Epithelial cell of prostate (primary cell): ENCODE results near the gene C16orf86.
A peak's percentile ranks its signal among the peaks of the same experiment; 100 is the strongest.

ENCODE experiments used
- DNase-seq: peaks from one replicate; pipeline ENCODE4 v3.0.0-alpha.2; 2011; ENCODE audit warnings: low read depth, low spot score
- H3K27ac ChIP-seq: fragments of 450-650 bp; 2 replicates; pipeline ENCODE4 v1.5.1; 2017; ENCODE audit warnings: mild to moderate bottlenecking

Gene C16orf86, protein sequence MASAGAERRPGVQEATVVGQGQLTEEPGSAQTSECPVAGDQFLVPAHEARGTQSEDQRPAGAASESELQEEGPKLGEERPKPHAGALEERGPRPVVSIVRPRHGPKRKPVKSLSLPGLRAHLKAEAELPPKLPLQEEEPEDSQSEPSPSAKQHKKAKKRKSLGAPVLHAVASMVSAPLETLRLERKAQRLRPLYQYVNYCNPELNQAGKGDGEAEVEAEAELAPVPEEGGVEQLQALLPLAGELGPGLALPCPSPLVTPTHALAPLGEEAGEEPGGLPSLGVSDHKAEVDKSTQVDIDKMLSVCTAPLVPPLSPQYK

DNA sequence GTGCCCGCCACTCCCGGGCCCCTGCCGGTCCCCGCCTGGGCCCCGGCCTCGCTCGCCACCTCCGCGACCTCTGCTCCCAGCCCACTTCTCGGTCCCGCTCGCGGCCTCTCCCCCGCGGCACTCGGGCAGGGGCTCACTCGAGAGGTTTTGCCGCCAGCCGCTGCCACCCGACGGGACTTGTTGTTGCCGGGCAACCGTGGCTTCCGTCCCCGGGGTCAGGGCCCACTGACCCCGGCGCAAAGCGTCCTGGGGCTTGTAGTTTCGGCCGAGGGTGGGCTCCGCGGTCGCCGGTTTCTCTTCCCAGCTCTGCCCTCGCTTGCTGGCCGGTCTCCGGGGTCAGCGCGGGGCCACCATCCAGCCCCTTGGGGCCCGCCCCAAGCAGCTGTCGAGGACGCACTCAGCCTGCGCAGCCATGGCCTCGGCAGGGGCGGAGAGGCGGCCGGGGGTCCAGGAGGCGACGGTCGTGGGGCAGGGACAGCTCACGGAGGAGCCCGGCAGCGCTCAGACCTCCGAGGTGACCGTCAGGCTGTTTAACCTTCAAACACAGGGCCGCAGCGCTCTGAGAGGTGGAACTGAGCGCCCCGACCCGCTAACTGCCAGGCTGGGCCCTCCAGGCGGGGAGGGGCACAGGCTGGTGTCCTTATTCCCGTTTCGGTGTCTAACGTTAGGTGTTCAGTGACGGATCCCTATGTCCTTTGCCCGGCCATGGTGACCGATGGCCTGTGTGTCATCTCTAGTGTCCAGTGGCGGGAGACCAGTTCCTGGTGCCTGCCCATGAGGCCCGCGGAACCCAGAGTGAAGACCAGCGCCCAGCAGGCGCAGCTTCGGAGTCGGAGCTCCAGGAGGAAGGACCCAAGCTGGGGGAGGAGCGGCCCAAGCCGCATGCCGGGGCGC is at the start of gene C16orf86, which contains the start of gene ENKD1:
C16orf86 (plus strand) TSS at position 256 of the 894 bp plus-strand sequence; CDS start at position 413, 157 bp downstream.
ENKD1 (minus strand) TSS at position 192 of the 894 bp plus-strand sequence. CDS start 308 bp downstream, outside the sequence.
- H3K27ac ChIP-seq = no peak within 1 kb of the TSS
- no peak for DNase-seq

DNA sequence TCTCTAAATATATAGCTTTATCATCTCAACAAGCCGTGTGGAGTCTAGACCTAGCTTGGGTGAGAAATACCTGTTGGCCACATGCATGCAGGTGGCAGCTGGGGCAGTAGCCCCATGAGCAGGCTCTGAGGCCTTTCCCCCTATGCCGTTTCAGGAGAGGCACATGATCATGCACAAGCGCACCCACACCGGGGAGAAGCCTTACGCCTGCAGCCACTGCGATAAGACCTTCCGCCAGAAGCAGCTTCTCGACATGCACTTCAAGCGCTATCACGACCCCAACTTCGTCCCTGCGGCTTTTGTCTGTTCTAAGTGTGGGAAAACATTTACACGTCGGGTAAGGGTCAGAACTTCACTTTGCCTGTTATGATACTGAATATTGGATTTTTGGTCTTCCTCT is 38.4 kb upstream of the C16orf86 start:
- no peak overlapping the region for H3K27ac ChIP-seq
- no peak for DNase-seq

DNA sequence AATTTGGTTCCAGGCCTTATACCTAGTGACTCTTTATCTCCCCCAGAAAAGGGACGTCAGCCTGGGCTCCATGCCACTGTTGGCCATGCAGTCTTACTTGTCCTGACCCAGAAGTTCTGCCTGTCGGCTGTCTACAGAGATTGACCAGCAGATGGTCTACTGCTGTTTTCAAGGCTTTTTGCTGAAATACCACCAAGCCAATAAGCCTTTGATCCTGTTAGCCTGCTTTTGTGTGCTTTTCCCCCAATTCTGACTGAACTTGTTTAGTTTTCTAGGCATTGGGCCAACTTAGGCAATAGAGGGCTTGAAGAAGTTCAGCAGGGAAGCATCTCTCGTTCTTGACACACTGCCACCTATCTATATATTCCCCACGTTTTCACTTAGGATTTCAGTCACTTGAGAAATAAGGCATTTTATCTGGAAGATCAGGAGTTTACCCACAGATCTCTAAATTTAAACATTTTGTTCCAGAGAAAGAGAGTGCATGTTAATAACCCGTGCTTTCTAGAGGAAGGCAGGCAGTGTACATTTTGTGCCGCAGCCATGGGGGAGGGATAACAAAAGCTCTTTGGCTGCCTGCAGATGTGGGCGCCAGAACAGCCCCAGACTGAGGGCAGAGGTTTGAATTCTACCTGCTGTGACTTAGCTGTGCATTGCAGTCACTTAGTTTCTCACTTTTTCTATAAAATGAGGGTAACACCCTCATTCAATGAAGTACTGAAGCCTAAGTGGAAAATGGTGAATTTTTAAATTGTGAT is 34.0 kb upstream of the C16orf86 start:
- no peak for DNase-seq
- H3K27ac ChIP-seq = no peak overlapping the region

DNA sequence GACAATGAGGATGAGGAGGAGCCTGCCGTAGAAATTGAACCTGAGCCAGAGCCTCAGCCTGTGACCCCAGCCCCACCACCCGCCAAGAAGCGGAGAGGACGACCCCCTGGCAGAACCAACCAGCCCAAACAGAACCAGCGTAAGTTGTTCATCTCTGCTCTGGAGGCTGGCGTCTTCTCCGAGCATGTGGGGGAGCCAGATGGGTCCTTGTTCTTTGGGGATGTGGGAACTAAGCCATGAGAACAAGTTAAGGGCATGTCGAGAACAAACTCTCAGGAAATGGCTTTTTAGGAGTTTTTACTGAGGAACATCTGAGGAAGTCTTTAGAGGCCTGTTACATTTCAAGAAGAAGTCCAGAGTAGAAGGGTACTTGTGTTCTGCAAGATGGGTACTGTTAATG is 29.9 kb upstream of the C16orf86 start:
- DNase-seq = no peak
- no peak overlapping the region for H3K27ac ChIP-seq

DNA sequence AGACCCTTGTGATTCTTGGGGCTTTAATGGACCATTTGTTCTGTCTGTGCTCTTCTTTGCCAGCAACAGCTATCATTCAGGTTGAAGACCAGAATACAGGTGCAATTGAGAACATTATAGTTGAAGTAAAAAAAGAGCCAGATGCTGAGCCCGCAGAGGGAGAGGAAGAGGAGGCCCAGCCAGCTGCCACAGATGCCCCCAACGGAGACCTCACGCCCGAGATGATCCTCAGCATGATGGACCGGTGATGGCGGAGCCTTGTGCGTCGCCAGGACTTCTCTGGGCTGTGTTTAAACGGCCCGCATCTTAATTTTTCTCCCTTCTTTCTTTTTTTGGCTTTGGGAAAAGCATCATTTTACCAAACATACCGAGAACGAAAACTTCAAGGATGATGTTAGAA is 29.0 kb upstream of the C16orf86 start:
- no peak overlapping the region for H3K27ac ChIP-seq
- no peak for DNase-seq

DNA sequence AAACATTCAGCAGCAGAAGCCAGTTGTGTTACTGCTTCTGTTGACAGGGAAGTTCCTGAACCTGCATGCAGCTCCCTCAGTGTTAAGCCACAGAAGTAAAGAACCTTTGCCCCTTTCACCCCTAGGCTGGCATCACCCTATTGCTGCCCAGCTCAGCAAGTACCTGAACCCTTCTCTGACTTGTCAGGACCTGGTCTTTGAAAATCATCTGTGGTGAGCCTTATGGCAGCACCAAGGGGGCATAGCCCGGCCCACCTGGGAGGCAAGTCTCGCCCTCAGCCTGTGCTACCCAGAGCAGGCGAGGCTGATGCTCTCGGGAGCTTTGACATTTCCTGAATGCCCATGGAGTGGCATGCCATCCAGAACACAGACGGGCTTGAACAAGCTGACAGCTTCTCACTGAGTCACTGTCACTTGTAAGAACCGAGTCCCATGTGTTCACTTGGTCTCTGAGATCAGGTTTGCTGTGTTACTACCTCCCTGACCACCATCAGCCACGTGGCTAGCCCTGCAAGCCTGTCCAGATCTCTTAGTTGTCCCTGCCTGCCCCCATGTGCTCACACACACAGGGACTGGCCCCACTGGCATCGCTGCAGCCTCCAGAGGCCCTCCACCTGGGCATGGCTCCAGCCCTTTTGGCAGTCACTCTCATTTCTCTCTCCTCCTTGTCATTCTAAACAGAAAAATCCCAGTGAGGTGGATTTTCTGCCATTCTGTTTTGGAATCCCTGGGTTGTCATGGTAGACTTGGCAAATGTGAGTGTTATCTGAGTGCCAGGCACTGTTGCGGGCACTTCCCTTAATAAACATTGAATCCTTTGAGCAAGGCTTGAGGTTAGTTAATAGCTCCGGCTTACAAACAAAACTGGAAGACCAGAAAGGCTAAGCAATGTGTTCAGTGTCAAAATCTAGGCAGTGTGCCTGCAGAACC is 24.6 kb upstream of the C16orf86 start:
- no peak overlapping the region for H3K27ac ChIP-seq
- peak; percentile 37 for DNase-seq

DNA sequence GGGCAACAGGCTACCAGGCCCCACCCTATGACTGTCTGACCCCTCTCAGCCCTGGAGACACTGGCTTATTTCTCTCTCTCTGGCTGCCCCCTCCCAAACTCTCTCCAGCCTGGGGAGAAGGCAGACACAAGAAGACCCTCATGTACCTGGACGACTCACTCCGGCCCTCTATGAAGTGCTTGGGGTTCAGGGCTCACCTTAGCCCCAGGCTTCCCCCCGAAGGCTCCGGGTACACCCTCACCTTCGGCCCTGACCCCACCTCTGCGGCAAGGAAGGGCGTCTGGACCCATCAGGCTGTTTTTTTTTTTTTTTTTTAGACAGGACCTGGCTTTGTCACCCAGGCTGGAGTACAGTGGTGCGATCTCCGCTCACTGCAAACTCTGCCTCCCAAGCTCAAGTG is 22.6 kb upstream of the C16orf86 start:
- no peak overlapping the region for H3K27ac ChIP-seq
- no peak for DNase-seq

DNA sequence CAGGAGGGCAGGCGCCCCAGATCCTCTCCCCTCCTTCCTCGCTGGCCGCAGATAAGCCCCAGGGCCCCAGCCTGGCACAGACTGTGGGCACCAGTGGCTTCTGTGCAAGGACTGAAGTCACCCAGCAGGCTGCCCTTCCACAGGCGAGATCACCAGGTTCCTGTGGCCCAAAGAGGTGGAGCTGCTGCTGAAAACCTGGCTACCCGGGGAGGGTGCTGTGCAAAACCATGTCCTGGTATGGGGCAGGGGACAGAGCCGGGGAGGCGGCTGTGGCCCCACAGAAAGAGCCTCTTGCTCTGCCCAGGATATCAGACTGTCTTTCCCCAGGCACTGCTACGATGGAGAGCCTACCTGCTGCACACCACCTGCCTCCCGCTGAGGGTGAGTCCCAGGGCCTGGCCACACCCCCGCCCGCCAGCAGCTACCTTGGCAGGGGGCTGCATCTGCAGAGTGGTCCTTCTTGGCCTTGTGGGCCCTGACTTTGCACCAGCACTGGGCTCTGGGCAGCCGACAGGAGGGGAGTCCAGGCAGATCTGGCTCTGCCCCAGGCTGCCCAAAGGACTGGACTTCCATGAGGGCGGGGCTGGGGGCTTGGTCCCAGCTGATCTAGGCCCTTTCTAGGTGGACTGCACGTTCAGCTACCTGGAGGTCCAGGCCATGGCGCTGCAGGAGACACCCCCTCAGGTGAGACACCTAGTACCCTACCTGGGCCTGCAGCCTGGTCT is 21.1 kb upstream of the C16orf86 start:
- H3K27ac ChIP-seq = no peak overlapping the region
- no peak for DNase-seq

DNA sequence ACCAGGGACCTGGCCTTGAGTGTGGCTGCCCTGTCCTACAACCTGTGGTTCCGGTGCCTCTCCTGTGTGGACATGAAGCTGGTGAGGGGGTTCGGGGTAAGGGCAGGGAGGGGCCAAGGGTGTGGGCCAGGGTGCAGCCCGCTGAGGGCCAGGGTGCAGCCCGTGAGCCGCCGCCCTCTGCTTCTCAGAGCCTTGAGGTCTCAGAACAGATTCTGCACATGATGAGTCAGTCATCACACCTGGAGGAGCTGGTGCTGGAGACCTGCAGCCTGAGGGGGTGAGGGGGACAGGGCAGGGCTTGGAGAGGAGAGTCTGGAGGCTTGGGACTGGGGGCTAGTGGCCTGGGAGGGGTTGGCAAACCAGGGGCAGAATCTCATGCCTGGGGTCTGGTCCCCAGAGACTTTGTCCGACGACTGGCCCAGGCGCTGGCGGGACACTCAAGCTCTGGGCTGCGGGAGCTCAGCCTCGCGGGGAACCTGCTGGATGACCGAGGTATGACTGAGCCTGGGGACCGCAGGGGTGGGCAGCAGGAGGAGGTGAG is 19.4 kb upstream of the C16orf86 start:
- no peak for DNase-seq
- H3K27ac ChIP-seq = no peak overlapping the region

DNA sequence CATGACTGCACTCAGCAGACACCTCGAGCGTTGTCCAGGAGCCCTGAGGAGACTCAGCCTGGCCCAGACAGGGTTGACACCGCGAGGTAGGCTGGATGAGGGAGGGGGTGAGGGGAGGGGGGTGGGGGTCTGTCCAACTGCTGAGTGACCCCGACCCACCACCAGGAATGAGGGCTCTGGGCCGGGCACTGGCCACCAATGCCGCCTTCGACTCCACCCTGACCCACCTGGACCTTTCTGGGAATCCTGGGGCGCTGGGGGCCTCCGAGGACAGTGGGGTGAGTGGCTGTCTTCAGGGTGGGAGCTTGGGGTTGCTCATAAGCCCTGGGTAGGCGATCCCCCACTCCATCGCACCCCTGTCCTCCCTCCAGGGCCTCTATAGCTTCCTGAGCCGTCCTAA is 18.9 kb upstream of the C16orf86 start:
- DNase-seq = no peak
- H3K27ac ChIP-seq = no peak overlapping the region

DNA sequence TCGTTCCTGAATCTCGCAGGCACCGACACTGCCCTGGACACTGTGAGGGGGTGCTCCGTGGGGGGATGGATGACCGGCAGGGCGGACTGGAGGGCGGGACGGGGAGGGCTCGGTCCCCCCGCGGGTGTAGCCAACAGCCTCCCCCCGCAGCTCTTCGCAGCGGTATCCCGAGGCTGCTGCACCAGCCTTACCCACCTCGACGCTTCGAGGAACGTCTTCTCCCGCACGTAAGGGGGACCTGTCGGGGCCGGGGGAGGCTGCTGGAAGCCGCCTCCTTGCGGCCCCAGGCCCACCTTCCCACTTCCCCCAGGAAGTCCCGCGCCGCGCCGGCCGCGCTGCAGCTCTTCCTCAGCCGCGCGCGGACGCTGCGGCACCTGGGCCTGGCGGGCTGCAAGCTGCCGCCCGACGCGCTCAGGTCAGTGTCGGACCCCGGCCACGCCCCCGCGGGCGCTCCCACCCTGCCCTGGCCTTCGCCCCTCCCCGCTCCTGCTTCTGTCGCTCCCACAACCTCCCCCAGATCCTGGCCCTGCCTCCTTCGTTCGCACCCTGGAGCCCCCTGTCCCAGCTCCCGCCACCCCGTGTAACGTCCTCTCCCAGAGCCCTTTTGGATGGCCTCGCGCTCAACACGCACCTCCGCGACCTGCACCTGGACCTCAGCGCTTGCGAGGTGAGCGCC is 18.4 kb upstream of the C16orf86 start:
- H3K27ac ChIP-seq = no peak overlapping the region
- DNase-seq = no peak

DNA sequence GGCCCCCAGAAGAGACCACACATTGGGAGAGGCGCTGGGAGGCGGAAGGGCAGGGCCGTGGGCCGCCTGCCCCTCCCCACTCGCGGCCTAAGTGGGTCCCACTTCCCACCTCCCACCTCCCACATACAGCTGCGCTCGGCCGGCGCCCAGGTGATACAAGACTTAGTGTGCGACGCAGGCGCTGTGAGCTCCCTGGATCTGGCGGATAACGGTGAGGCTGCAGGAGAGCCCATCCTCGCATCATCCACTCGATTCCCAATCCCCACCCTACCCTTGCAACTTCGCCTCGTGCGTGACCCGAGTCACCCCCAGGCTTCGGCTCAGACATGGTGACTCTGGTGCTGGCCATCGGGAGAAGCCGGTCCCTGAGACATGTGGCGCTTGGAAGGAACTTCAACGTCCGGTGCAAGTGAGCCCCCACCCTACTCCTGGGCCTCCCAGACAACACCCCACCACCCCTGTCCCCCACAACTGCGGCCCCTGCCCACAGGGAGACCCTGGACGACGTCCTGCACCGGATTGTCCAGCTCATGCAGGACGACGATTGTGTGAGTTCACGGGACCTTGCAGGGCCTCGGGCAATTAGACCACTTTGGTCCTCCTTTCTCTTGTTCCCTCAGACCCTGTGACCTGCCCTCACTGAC is 17.7 kb upstream of the C16orf86 start:
- H3K27ac ChIP-seq = no peak overlapping the region
- DNase-seq = no peak

DNA sequence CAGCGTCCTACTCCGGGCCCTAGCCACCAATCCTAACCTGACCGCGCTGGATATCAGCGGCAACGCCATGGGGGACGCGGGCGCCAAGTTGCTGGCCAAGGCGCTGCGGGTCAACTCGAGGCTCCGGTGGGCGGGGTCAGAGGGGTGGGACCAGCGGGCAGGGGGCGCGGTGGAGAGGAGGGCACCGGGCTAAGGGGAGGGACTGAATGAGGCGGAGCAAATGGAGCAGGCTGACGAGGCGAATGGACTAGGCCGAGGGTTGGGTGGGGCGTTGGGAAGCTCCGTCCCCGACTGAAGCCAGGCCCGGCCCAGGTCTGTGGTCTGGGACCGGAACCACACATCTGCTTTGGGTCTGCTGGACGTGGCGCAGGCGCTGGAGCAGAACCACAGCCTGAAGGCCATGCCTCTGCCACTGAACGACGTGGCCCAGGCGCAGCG is 17.1 kb upstream of the C16orf86 start:
- H3K27ac ChIP-seq = no peak overlapping the region
- DNase-seq = no peak

DNA sequence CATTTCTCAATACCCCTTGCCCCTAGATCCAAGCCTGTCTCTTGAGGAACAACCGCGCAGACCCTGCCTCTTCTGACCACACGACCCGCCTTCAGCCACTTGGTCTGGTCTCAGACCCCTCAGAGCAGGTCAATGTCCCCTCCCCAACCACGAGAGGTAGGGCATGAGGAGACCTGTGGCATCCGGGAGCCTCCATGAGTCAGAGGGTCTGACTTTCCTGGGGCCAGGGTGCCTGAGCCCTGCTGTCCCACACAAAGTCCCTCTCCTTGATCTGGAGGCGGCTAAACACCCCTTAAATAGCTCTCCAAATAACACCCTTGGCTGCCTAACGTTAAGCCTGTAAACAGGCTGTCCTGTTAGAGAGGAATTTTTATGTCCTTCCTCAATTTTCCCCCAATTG is 16.6 kb upstream of the C16orf86 start:
- no peak overlapping the region for H3K27ac ChIP-seq
- no peak for DNase-seq

DNA sequence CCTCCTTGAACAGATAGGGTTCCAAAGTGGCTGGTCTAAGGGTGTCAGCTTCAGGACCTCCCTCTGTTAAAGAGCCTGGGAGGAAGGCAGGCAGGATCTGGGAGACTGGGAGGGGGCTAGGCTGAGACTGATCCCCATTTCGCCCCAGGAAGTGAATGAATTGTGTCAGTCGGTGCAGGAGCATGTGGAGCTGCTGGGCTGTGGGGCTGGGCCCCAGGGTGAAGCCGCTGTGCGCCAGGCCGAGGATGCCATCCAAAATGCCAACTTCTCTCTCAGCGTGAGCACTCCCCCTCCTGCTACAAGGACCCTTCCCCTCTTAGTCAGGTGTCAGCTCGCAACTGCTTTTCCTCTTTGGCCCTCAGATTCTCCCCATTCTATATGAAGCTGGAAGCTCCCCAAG is 15.6 kb upstream of the C16orf86 start:
- no peak for DNase-seq
- H3K27ac ChIP-seq = no peak overlapping the region

DNA sequence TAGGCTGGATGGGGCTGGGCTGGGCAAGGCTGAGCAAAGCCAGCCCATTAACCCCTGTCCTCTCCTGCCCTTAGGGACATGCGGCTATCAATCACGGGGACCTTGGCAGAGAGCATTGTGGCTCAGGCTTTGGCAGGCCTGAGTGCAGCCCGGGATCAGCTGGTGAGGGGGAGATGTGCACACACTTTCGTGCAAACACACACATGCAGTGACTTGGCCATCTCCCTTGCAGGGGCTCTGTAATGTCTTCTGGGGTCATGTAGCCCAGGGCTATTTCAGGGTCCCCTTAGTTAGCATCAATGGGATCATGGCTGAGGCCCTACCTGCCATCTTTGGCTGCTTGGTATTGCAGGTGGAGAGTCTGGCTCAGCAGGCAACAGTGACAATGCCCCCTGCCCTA is 14.8 kb upstream of the C16orf86 start:
- no peak overlapping the region for H3K27ac ChIP-seq
- no peak for DNase-seq

DNA sequence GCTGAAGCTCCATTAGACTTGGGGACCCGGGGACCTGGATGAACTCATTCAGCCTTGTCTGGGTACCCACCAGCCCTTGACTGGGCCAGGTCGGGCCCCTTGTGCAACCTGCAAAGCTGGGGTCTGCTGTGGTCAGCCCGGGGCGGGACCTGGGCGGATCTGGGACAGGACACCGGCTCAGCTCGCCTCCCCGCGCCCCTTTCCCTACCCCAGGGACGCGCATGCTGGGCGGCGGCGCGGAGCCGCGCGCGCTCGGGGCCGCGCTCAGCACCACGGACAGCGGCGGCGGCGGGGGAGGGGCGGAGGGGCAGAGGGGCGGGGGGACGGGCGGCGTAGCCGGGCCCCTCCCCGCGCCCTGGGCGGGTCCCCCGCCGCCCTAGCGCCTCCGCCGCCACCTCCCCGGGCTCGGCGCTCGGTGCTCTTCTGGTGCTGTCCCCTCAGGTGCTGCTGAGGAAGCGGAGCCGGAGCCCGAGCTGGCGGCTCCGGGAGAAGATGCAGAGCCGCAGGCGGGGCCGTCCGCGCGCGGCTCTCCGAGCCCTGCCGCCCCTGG is 14.0 kb upstream of the C16orf86 start:
- DNase-seq = no peak
- H3K27ac ChIP-seq = no peak overlapping the region
